GM12878 (cell line): Measurements from ENCODE around the gene ELAC1. TPM values are rescaled to one million over a fixed set of nuclear protein-coding genes. Genes with fewer than 3 reads are reported as not detected.
A peak's percentile ranks its signal among the peaks of the same experiment; 100 is the strongest.

Experiments used
- ATAC-seq: fragments of 200-7000 bp; cut with Tn5 transposase; 3 replicates; pipeline ENCODE4 v1.9.1; 2020; ENCODE audit warnings: mild to moderate bottlenecking, moderate library complexity
- BruUV-seq: library from RNA; stranded (reverse); fragments of 400-500 nt; replicated peaks from 2 replicates; lab custom pipeline; 2021; lab: Mats Ljungman, UMichigan
- CTCF ChIA-PET: fragments of 300-600 bp; sonication (Branson Sonifier 250); formaldehyde crosslinking; extraction: SDS; loops from one replicate; lab custom pipeline; 2021; ENCODE audit warnings: inconsistent platforms; lab: Yijun Ruan, JAX
- POLR2A ChIA-PET: fragments of 350-600 bp; formaldehyde crosslinking; extraction: SDS; loops from one replicate; lab custom pipeline; 2021; ENCODE audit warnings: inconsistent platforms; lab: Charles Lee
- RAD21 ChIA-PET: fragments of 300-600 bp; sonication (Branson Sonifier 250); formaldehyde crosslinking; loops from one replicate; lab custom pipeline; 2023; ENCODE audit warnings: antibody characterized with exemption; ENCODE audit not compliant: unreplicated experiment; lab: Charles Lee
- SMC1A ChIA-PET: fragments of 300-600 bp; sonication (Branson Sonifier 250); formaldehyde crosslinking; loops from one replicate; lab custom pipeline; 2023; ENCODE audit not compliant: unreplicated experiment, uncharacterized antibody; lab: Charles Lee
- DNase-seq: peaks from one replicate; pipeline ENCODE4 v3.0.0-alpha.2; 2011; ENCODE audit warnings: low read depth, low spot score
- FAIRE-seq: peaks from 3 replicates; lab custom pipeline; 2011; peaks lifted over from hg19 to GRCh38; lab: Jason Lieb, UNC
- H2AFZ ChIP-seq: 2 replicates; pipeline ENCODE4 v1.6.0; 2011; ENCODE audit warnings: low read depth, low read length, control low read depth; ENCODE audit not compliant: control insufficient read depth
- H3K27ac ChIP-seq: 2 replicates; pipeline ENCODE4 v1.5.1; 2011; ENCODE audit warnings: control low read depth; ENCODE audit not compliant: control insufficient read depth, insufficient read depth
- H3K27me3 ChIP-seq, 2 experiments: replicated peaks in 1 of 2; 2 replicates each; pipeline versions ENCODE4 v1.6.0 to v1.6.1; 2011; ENCODE audit warnings: low read length in 1 of 2; ENCODE audit not compliant: control insufficient read depth in 2 of 2, insufficient read depth in 2 of 2
- H3K36me3 ChIP-seq, 2 experiments: 2 replicates each; pipeline ENCODE4 v1.5.1; 2011; ENCODE audit warnings: low read length in 1 of 2; ENCODE audit not compliant: control insufficient read depth in 2 of 2, insufficient read depth in 2 of 2
- H3K4me1 ChIP-seq: 2 replicates; pipeline ENCODE4 v1.6.1; 2011; ENCODE audit warnings: mild to moderate bottlenecking, low read length, moderate library complexity, mixed read lengths; ENCODE audit not compliant: control insufficient read depth, insufficient read depth
- H3K4me2 ChIP-seq: 2 replicates; pipeline ENCODE4 v1.6.0; 2011; ENCODE audit warnings: control low read depth; ENCODE audit not compliant: control insufficient read depth, insufficient read depth
- H3K4me3 ChIP-seq: fragments of 200-600 bp; sonication (generic); 2 replicates; pipeline ENCODE4 v1.5.1; 2016
- H3K79me2 ChIP-seq: 2 replicates; pipeline ENCODE4 v1.6.0; 2011; ENCODE audit warnings: low read length; ENCODE audit not compliant: control insufficient read depth, insufficient read depth
- H3K9ac ChIP-seq: 2 replicates; pipeline ENCODE4 v1.8.0; 2011; ENCODE audit warnings: low read length, control low read depth, mixed read lengths; ENCODE audit not compliant: control insufficient read depth, insufficient read depth
- H3K9me3 ChIP-seq: replicated peaks from 3 replicates; pipeline ENCODE4 v1.5.1; 2011; ENCODE audit warnings: mild to moderate bottlenecking, low read length; ENCODE audit not compliant: control insufficient read depth, insufficient read depth
- H4K20me1 ChIP-seq: 2 replicates; pipeline ENCODE4 v1.6.0; 2011; ENCODE audit not compliant: control insufficient read depth, insufficient read depth
- BCL11A ChIP-seq: IDR thresholded peaks from 2 replicates; pipeline ENCODE4 v1.6.1; 2011; ENCODE audit warnings: low read depth, low read length
- CBX5 ChIP-seq: sonication (generic); IDR thresholded peaks from 2 replicates; pipeline ENCODE4 v1.6.1; 2016; ENCODE audit warnings: low read depth, moderate library complexity, mild to moderate bottlenecking, inconsistent platforms
- JUNB ChIP-seq: IDR thresholded peaks from 2 replicates; pipeline ENCODE4 v1.6.1; 2016; ENCODE audit warnings: antibody characterized with exemption, mild to moderate bottlenecking
- MAX ChIP-seq: IDR thresholded peaks from 2 replicates; pipeline ENCODE4 v1.6.1; 2012; ENCODE audit warnings: low read depth, low read length, improper control_type of control experiment
- NFYA ChIP-seq: IDR thresholded peaks from 2 replicates; pipeline ENCODE4 v1.6.1; 2011; ENCODE audit warnings: low read depth, mild to moderate bottlenecking, low read length, improper control_type of control experiment, borderline replicate concordance
- NR2C2 ChIP-seq: IDR thresholded peaks from 2 replicates; pipeline ENCODE4 v1.6.1; 2011; ENCODE audit warnings: borderline replicate concordance, low read depth; ENCODE audit not compliant: control insufficient read depth, insufficient read length
- POU2F2 ChIP-seq: IDR thresholded peaks from 3 replicates; pipeline ENCODE4 v1.6.1; 2011; ENCODE audit warnings: low read depth, mild to moderate bottlenecking, low read length, borderline replicate concordance
- SP1 ChIP-seq: IDR thresholded peaks from one replicate; pipeline ENCODE4 v1.6.1; 2011; ENCODE audit warnings: low read depth, low read length
- YY1 ChIP-seq: IDR thresholded peaks from 2 replicates; pipeline ENCODE4 v1.6.1; 2011; ENCODE audit warnings: low read depth, mild to moderate bottlenecking, low read length
- ZBTB11 ChIP-seq: fragments of 450-650 bp; formaldehyde crosslinking; IDR thresholded peaks from 2 replicates; pipeline ENCODE4 v1.5.0; 2022; ENCODE audit warnings: mild to moderate bottlenecking, missing genetic modification characterization
- ZBTB33 ChIP-seq: fragments of 450-650 bp; IDR thresholded peaks from 2 replicates; pipeline ENCODE4 v1.6.1; 2017; ENCODE audit warnings: mild to moderate bottlenecking
- ZNF207 ChIP-seq: fragments of 450-650 bp; IDR thresholded peaks from 2 replicates; pipeline ENCODE4 v1.6.1; 2014; ENCODE audit warnings: antibody characterized with exemption, mild to moderate bottlenecking, borderline replicate concordance
- WGBS: methylation state at CpG from one replicate; pipeline ENCODE4 v1.1.6; 2016; ENCODE audit warnings: low lambda C conversion rate; ENCODE audit not compliant: insufficient replicate concordance, insufficient coverage; ENCODE audit errors: missing lambda C conversion rate; 5-methylcytosine and 5-hydroxymethylcytosine counted together
- in situ Hi-C: fragments of 300-500 bp; cut with MboI; formaldehyde crosslinking; loops from 9 replicates; pipeline ENCODE4 v1.14.3; 2018; ENCODE audit warnings: mixed read lengths
- intact Hi-C: fragments of 100-400 bp; cut with micrococcal nuclease; formaldehyde crosslinking; loops from one replicate; pipeline ENCODE4 v1.14.2; 2022; ENCODE audit not compliant: unreplicated experiment
- polyA plus RNA-seq, 11 experiments: library from polyadenylated mRNA; depleted of rRNA in 4 of 11; unstranded in 6 of 11; stranded (reverse) in 5 of 11; fragments of >200 nt; fragmentation: Nextera tagmentation in 4 of 11; fragmentation: Illumina TruSeq in 1 of 11; extraction: Ambion mirVana in 4 of 11; extraction: Trizol in 1 of 11; gene quantifications; 1 replicate in 1 of 11; 2 replicates in 10 of 11; pipeline versions ENCODE4 v1.2.1 to v1.2.3, GENCODE V29; 2011 to 2016; ENCODE audit warnings: inconsistent platforms in 2 of 11, missing spikeins in 2 of 11, low read depth in 1 of 11
- total RNA-seq, 4 experiments: library from RNA; depleted of rRNA in 3 of 4; stranded (reverse); fragments of >200 nt in 3 of 4; fragmentation: Illumina TruSeq in 1 of 4; extraction: Trizol in 1 of 4; gene quantifications; 2 replicates each; pipeline versions ENCODE4 v1.2.1 to v1.2.3, GENCODE V29; 2013 to 2021

Gene ELAC1
- total and polyA plus RNA-seq, 10 of the 15 experiments (the other 5 are each of a cell fraction or from before 2014, with no cell fraction given) = 4.9 to 23.0 (median 9.8) TPM

- TF ChIP-seq ZBTB33 = no peak
- no peak for TF ChIP-seq POU2F2
- no peak for TF ChIP-seq YY1
Measured at GRCh38 chr18:50956116-50956515, 11.7 kb upstream of the ELAC1 start (continued).

GRCh38 chr18:50961974-50962373 lies 5.9 kb upstream of the ELAC1 start:
- ChIA-PET CTCF (no interaction called here), POLR2A (no interaction called here), RAD21 (interaction anchor here (0.6 kb wide), 1 partner anchor 11 kb away, joined by 3 read pairs; no protein-coding TSS in a partner anchor), SMC1A (interaction anchor here (0.7 kb wide), 1 partner anchor 20 kb away, joined by 3 read pairs; no protein-coding TSS in a partner anchor)
- TF ChIP-seq MAX = no peak
- no peak for TF ChIP-seq ZBTB11 (CRISPR knock-in tag)
- no peak for TF ChIP-seq NFYA
- peak; percentile 50 for TF ChIP-seq JUNB
- TF ChIP-seq SP1 = no peak
- TF ChIP-seq BCL11A = no peak
- TF ChIP-seq CBX5 = peak; percentile 98
- no peak for TF ChIP-seq NR2C2
- no peak for TF ChIP-seq ZNF207
- in situ Hi-C loops (no loop called here), intact Hi-C loops (no loop called here)
- no peak for FAIRE-seq
- Histone ChIP-seq H3K4me1 (no peaks in the 10 kb centered on the region), H3K9ac (no peak overlapping the region), H3K36me3 (no peaks in the 10 kb centered on the region), H3K27ac (no peak overlapping the region), H3K4me2 (no peak overlapping the region), H3K79me2 (no peaks in the 10 kb centered on the region), H3K4me3 (no peak overlapping the region), H2AFZ (no peak overlapping the region), H3K9me3 (peaks cover 3% of the 10 kb centered on the region), H4K20me1 (no peaks in the 10 kb centered on the region), H3K27me3 (no peaks in the 10 kb centered on the region)
- 12% methylated on average over 1 of the region's 1 CpG for WGBS
- no peak for ATAC-seq
- no TSS peak for BruUV-seq
- DNase-seq = no peak
